HG02623 (cell line): Measurements from ENCODE around the gene C19orf25.

ENCODE experiments used
- ATAC-seq: cut with Tn5 transposase; IDR thresholded peaks from one replicate; pipeline ENCODE4 v1.9.1; 2021; ENCODE audit warnings: moderate library complexity; ENCODE audit not compliant: unreplicated experiment

The C19orf25 gene

GRCh38 chr19:1466461-1467214 lies 12.4 kb downstream of the C19orf25 start:
- no peak for ATAC-seq

- no peak for ATAC-seq
These were observed 13.0 kb downstream of the C19orf25 start for GRCh38 chr19:1466018-1466460.

- no peak for ATAC-seq
These were observed 13.6 kb downstream of the C19orf25 start for GRCh38 chr19:1465191-1466016.

GRCh38 chr19:1461862-1462261 lies 17.2 kb downstream of the C19orf25 start:
- ATAC-seq = no peak

GRCh38 chr19:1460033-1460995 lies 18.7 kb downstream of the C19orf25 start:
- no peak for ATAC-seq

GRCh38 chr19:1459479-1459878 lies 19.5 kb downstream of the C19orf25 start:
- no peak for ATAC-seq

GRCh38 chr19:1457892-1458291 lies 21.1 kb downstream of the C19orf25 start:
- ATAC-seq = no peak

GRCh38 chr19:1457031-1457739 lies 21.8 kb downstream of the C19orf25 start:
- ATAC-seq = no peak

- ATAC-seq = no peak
These were observed 22.7 kb downstream of the C19orf25 start for GRCh38 chr19:1456121-1456900.

GRCh38 chr19:1455336-1456120 lies 23.5 kb downstream of the C19orf25 start:
- no peak for ATAC-seq

GRCh38 chr19:1455002-1455335 lies 24.0 kb downstream of the C19orf25 start:
- ATAC-seq = no peak

- ATAC-seq = no peak
These were observed 25.3 kb downstream of the C19orf25 start for GRCh38 chr19:1453525-1454364.

- ATAC-seq = no peak
These were observed 26.1 kb downstream of the C19orf25 start for GRCh38 chr19:1452802-1453524.

GRCh38 chr19:1451916-1452801 lies 26.9 kb downstream of the C19orf25 start:
- no peak for ATAC-seq

- ATAC-seq = no peak
These were observed 28.0 kb downstream of the C19orf25 start for GRCh38 chr19:1450735-1451731.
